Upper lobe of right lung (tissue), 1 donor: ENCODE measurements around the gene SMAP1. TPM values are rescaled to one million over a fixed set of nuclear protein-coding genes. Genes with fewer than 3 reads are reported as not detected.

Experiments used
- ATAC-seq: fragments of 200-7000 bp; cut with Tn5 transposase; one replicate; pipeline ENCODE4 v1.9.1; 2020; ENCODE audit warnings: mild to moderate bottlenecking, moderate library complexity
- DNase-seq: peaks from one replicate; pipeline ENCODE4 v3.0.0-alpha.2; 2020
- H3K27ac ChIP-seq: fragments of 200-600 bp; one replicate; pipeline ENCODE4 v1.8.0; 2022
- H3K27me3 ChIP-seq: fragments of 200-600 bp; one replicate; pipeline ENCODE4 v1.8.0; 2022; ENCODE audit warnings: mild to moderate bottlenecking
- H3K36me3 ChIP-seq: fragments of 200-600 bp; one replicate; pipeline ENCODE4 v1.8.0; 2022
- H3K4me1 ChIP-seq: fragments of 200-600 bp; one replicate; pipeline ENCODE4 v1.8.0; 2022
- H3K4me3 ChIP-seq: fragments of 200-600 bp; one replicate; pipeline ENCODE4 v1.8.0; 2022; ENCODE audit warnings: mild to moderate bottlenecking
- H3K9me3 ChIP-seq: fragments of 200-600 bp; one replicate; pipeline ENCODE4 v1.8.0; 2022
- CTCF ChIP-seq: fragments of 200-600 bp; IDR thresholded peaks from one replicate; pipeline ENCODE4 v1.8.0; 2022; ENCODE audit warnings: antibody characterized with exemption
- intact Hi-C: fragments of 100-400 bp; cut with DNase I; formaldehyde crosslinking; loops from one replicate; pipeline ENCODE4 v1.11.0; 2022
- total RNA-seq: library from RNA; stranded (reverse); fragmentation: NEBNext Ultra II Directional; extraction: Animal tissue kit (Norgen Biotek cat#: 25700); gene quantifications from one replicate; pipeline ENCODE4 v1.2.1, GENCODE V29; 2021
- donor health status: DM: no; HTN: yes; CAD: no; lungs with severe emphysema.

SMAP1 gene
- total RNA-seq, 1 donor from 2014 or later: 25.0 TPM

GRCh38 chr6:70820778-70821177 is 153.1 kb downstream of the SMAP1 start:
- ATAC-seq (no peak), DNase-seq (no peak)
- no peak overlapping the region for H3K27ac ChIP-seq
- no peaks in the 10 kb centered on the region for H3K4me1 ChIP-seq
- H3K4me3 ChIP-seq: no peak overlapping the region
- TF ChIP-seq CTCF: no peak
- intact Hi-C loops: no loop called here
- no peaks in the 10 kb centered on the region for H3K27me3 ChIP-seq
- H3K36me3 ChIP-seq: no peaks in the 10 kb centered on the region
- H3K9me3 ChIP-seq: no peaks in the 10 kb centered on the region

- Histone ChIP-seq H3K4me3 (no peak overlapping the region), H3K36me3 (no peaks in the 10 kb centered on the region), H3K27me3 (no peaks in the 10 kb centered on the region), H3K27ac (no peak overlapping the region), H3K4me1 (no peaks in the 10 kb centered on the region), H3K9me3 (no peaks in the 10 kb centered on the region)
- ATAC-seq: no peak
- intact Hi-C loops: no loop called here
- no peak for DNase-seq
- TF ChIP-seq CTCF: no peak
These were observed 154.1 kb downstream of the SMAP1 start for GRCh38 chr6:70821751-70822150.

- intact Hi-C loops: no loop called here
- Histone ChIP-seq H3K4me3 (no peak overlapping the region), H3K27ac (no peak overlapping the region), H3K4me1 (no peaks in the 10 kb centered on the region), H3K9me3 (no peaks in the 10 kb centered on the region), H3K27me3 (no peaks in the 10 kb centered on the region), H3K36me3 (no peaks in the 10 kb centered on the region)
- TF ChIP-seq CTCF: no peak
- ATAC-seq (no peak), DNase-seq (no peak)
These were observed 156.0 kb downstream of the SMAP1 start for GRCh38 chr6:70823651-70824050.

GRCh38 chr6:70831427-70831826 is 163.7 kb downstream of the SMAP1 start:
- Histone ChIP-seq H3K36me3 (no peaks in the 10 kb centered on the region), H3K4me1 (no peaks in the 10 kb centered on the region), H3K27me3 (no peaks in the 10 kb centered on the region), H3K9me3 (no peaks in the 10 kb centered on the region), H3K4me3 (no peak overlapping the region), H3K27ac (no peak overlapping the region)
- DNase-seq (no peak), ATAC-seq (no peak)
- TF ChIP-seq CTCF: no peak
- intact Hi-C loops: no loop called here

- no peak for ATAC-seq
- Histone ChIP-seq H3K4me1 (no peaks in the 10 kb centered on the region), H3K4me3 (no peak overlapping the region), H3K27ac (no peak overlapping the region), H3K27me3 (no peaks in the 10 kb centered on the region), H3K36me3 (no peaks in the 10 kb centered on the region), H3K9me3 (no peaks in the 10 kb centered on the region)
- intact Hi-C loops: no loop called here
- DNase-seq: no peak
- TF ChIP-seq CTCF: no peak
These were observed 166.8 kb downstream of the SMAP1 start for GRCh38 chr6:70834520-70834919.

GRCh38 chr6:70838907-70839285 is 171.2 kb downstream of the SMAP1 start:
- Histone ChIP-seq H3K27ac (no peak overlapping the region), H3K36me3 (no peaks in the 10 kb centered on the region), H3K4me1 (no peaks in the 10 kb centered on the region), H3K27me3 (no peaks in the 10 kb centered on the region), H3K9me3 (no peaks in the 10 kb centered on the region), H3K4me3 (no peak overlapping the region)
- ATAC-seq (no peak), DNase-seq (no peak)
- no peak for TF ChIP-seq CTCF
- intact Hi-C loops: no loop called here
